Measurements from ENCODE around the gene MAP2K2. TPM values are rescaled to one million over a fixed set of nuclear protein-coding genes. Genes with fewer than 3 reads are reported as not detected.

The MAP2K2 gene
- polyA plus RNA-seq, 3 donors: 79.8 to 125 (median 104) TPM

DNA sequence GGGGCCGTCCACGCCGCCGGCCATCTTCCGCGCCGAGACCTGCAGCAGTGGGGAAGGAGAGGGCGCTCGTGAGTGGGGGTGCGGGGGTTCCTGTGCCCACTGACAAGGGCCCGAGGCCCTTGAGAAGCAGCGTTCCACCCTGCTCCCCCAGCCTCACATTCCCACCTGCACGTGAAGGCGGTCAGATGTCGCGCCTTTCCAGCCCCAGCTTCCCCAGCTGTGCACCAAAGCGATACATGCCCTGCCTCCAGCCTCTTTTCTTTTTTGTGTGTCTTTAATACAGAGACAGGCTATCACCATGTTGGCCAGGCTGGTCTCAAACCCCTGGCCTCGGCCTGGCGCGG, 68.7 kb downstream of the MAP2K2 start:
- WGBS, 3 donors: 94 to 96% (median 95%) methylated on average over 19 to 20 of the region's 20 CpGs

DNA sequence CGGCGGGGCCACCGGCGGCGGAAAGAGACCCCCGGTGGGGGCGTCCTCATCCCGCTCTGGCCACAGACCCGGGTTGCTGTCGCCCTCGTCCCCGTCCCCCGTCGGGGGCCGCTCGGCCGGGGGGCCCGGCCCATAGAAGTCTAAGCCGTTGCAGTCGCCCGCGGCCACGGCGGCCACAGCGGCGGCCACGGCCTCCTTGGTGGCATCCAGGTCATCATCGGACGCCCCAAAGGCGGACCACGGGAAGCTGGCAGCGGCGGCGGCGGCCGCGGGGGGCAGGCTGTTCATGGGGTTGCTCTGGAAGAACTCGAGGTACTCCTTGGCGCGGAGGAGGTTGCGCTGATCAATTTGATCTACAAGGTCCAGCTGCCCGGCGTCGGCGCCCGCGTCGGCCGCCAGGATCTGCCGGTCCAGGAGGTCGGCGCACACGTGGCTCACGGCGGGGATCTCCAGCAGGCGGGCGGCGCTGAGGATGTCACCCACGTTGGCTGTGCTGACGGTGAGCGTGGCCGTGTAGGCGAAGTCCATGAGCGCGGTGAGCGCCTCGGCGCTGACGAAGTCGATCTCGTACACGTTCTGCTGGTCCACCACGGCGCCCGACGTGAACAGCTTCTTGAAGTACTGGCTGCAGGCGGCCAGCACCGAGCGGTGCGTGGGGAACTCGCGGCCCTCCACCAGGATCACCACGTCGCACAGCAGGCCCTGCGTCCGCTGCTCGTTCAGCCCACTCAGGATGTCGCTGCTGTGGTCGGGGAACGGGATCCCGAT, 69.3 kb downstream of the MAP2K2 start:
- 95 to 97% (median 96%) methylated on average over 55 to 91 of the region's 91 CpGs for WGBS, 3 donors
- H3K27ac ChIP-seq (ENCODE audit: low read depth, low read length): no peak overlapping the region

More for the DNA sequence above, 68.7 kb downstream of the MAP2K2 start:
- H3K27ac ChIP-seq (ENCODE audit: low read depth, low read length): no peak overlapping the region

DNA sequence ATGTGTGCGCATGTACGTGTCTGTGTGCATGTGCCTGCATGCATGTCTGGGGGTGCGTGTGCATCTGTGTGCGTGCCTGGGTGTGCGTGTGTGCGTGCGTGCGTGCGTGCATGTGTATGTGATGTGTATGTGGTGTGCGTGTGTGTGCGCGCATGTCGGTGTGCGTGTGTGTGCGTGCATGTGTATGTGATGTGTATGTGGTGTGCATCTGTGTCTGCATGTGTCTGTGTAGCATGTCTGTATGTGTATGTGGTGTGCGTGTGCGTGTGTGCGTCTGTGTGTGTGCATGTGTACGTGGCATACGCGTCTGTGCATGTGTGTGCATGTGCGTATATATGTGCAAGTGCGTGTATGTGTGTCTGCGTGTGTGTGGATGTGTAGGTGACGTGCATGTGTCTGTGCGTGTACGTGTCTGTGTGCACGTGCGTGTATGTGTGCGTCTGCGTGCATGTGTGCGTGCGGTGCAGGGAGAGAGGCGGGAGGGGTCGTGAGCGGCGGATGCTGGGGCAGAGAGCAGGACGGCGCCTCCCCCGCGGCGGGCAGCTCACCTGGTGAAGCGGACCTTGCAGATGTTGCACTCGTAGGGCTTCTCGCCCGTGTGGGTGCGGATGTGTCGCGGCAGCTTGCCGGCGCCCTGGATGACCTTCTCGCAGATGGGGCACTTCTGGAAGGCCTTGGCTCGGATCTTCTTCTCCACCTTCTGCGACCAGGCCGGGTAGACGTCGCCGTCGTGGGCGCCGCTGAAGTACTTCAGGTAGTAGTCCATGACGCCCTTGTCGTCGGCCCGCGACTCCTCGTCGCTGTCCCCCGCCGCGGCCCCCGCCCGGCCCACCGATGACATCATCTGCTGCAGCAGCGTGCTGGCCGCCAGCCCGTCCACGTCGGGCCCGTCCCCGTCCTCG, 70.2 kb downstream of the MAP2K2 start:
- H3K27ac ChIP-seq (ENCODE audit: low read depth, low read length): no peak overlapping the region
- 87 to 91% (median 87%) methylated on average over 68 to 82 of the region's 82 CpGs for WGBS, 3 donors

DNA sequence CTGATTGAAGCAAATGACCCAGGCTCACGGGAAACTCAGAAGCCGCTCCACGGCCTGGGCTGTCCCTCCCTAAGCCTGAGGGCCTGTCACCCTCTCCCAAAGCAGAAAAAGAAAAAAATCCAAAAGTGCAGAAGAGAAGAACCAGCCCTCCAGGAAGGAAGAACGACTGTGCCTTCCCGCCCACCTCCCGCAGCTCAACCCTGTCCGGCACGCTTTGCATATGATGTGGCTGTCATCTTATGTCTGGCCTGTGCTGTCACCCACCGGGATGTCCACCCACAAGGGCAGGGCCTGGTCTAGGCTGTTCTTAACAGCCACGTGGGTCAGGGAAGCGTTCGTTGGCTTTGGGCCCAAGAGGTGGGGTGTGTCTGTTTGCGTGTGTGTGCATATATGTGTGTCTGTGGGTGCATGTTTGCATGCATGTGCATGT, 70.9 kb downstream of the MAP2K2 start:
- 28 to 53% (median 28%) methylated on average over 13 of the region's 13 CpGs for WGBS, 3 donors
- H3K27ac ChIP-seq (ENCODE audit: low read depth, low read length): no peak overlapping the region

DNA sequence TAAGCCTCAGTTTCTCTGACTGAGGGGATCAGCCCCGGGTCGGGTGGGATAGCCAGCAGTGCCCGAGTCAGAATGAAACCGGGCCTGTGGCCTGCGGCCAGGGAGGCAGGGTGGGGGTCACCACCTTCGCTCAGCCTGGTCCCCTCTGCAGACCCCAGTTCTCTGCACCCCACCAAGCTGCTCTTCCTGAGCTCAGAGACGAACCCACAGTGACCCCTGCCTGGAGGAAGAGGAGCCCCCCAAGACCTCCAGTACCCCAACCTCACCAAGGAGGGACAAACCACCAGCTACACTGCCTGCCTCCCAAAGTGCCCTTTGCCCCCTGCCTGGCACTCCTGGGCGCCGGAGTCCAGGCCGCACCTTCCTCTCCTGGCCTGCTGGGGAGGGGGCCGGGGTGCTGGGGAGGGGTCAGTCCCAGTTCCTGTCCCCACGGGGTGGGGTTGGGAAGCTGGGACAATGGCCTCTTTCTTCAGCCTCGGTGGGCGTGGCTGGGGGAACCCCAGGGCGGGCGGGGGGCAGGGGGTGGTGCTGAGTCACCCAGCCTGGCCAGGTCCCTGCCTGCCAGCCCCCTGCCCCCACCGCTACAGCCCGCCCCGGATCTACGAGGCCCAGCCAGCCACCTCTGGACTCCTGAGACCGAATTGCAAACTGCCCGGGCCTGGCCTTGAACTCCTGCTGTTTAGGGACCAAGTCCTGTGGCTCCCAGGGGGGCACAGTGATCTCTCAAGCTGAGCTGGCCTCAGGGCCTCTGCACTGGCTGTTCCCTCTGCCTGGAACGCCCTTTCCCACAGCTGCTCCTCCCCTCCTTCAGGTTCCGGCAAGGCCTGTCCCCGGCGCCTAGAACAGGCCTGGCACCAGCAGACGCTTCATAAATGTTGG, 71.6 kb downstream of the MAP2K2 start:
- H3K27ac ChIP-seq (ENCODE audit: low read depth, low read length): no peak overlapping the region
- 33 to 50% (median 49%) methylated on average over 19 to 27 of the region's 27 CpGs for WGBS, 3 donors

DNA sequence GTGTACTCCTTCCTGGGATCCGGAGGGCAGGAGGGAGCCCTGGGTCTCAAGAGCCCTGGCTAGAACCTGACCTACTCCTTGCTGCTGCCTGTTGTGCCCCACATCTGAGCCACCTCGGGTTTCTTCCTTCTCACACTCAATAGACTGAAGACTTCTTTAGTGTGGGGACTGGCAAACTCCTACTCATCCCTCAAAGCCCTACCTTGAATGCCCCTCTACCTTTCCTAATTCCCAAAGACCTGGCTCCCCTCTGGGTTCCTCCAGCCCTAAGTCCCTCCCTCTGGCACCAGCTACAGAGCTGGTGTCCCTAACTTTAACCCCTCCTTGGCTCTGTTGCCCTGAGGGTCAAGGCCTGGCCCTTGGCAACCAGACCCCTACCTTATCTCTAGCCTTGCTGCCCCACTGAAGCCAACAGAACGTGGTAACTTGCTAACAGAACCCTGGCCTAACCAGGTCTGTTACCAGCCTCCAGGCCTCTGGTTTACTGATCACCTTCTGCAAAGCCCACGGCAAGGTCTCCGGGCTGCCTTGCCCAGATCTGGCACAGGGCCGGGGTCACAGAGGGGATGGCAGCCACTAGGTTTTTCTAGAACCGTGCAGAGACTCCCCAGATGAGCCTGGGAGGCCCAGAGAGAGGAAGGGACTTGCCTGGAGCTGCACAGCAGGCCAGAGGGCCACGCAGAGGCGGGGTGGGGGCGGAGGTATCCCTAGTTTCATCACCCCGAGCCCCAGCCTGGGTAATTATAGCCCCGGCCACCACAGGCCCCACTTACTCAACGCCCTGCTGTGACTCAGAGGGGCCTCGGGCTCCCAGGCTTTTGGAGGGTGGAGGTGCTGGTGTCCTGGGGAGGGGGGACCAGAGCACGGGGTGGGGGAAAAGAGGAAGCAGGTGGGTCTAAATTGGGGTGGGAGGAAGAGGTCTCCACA, 72.5 kb downstream of the MAP2K2 start:
- no peak overlapping the region for H3K27ac ChIP-seq (ENCODE audit: low read depth, low read length)
- WGBS, 3 donors: 69 to 88% (median 70%) methylated on average over 14 to 15 of the region's 15 CpGs

DNA sequence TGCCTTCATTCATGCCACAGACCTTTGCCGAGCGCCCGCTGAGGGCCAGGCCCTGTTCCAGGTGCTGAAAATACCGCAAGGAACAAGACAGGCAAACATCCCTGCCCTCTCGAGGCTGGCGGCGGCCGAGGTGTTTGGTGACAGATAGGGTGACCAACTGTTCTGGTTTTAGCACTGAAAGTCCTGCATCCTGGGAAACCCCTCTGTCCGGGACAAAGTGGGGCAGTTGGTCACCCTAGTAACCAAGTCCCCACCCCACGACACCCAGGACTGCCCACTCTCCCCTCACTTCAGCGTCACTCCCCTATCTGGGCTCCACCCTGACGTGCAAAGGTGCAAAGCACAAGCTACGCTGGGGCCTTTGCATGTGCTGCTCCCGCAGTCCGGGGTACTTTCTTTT, 74.5 kb downstream of the MAP2K2 start:
- no peak overlapping the region for H3K27ac ChIP-seq (ENCODE audit: low read depth, low read length)
- WGBS, 3 donors: 58 to 82% (median 73%) methylated on average over 15 of the region's 15 CpGs

DNA sequence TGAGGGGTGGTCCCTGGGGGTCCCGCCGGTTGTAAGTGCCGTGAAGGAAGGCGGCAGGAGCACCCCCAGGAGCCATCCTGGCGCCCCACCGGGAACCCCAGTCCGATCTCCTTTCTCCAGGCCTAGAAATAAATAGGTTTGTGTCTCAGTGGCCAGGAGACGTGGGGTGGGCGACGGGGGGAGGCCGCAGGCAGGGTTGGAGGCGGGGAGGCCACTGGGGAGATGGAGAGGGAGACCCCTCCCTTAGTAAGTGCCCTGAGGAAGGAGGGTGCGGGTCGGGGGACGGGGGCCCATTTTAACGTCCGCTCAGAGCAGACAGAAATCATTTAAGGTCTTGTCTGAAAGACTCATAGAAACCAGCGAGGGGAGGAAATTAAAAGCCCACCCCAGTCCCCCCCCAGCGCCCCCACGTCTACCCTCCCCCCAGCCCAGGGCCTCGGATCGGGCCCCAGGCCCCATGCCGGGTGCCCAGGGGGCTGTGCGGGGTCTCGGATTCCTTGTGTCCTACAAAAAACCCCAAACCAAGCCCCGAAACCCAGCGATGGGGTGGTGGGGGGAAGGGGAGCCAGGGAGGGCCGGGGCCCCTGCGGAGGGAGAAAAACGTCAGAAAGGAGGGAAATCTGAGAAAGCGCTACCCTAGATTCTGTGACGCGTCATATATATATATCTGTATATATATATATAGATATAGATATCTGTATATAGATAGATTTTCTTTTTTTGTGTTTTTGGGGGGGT, 76.8 kb downstream of the MAP2K2 start:
- 88 to 90% (median 90%) methylated on average over 32 to 33 of the region's 33 CpGs for WGBS, 3 donors

DNA sequence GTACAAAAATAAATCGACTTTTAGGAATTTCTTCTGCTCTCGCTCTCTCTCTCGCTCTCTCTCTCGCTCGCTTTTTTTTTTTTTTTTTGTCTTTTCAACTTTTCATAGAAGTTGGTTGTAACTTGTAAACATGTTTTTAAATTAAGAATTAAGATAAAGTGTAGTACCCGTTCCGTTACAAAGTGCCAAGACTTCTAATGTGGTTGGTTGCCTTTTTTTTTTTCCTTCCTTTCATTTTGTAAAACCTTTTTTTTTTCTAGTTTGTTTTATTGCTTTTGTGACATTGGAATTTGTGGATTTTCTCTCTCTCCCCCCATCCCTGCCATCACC, 77.6 kb downstream of the MAP2K2 start:
- no peak overlapping the region for H3K27ac ChIP-seq (ENCODE audit: low read depth, low read length)
- WGBS, 3 donors: 82 to 86% (median 86%) methylated on average over 7 of the region's 7 CpGs

More for the DNA sequence above, 76.8 kb downstream of the MAP2K2 start:
- no peak overlapping the region for H3K27ac ChIP-seq (ENCODE audit: low read depth, low read length)

DNA sequence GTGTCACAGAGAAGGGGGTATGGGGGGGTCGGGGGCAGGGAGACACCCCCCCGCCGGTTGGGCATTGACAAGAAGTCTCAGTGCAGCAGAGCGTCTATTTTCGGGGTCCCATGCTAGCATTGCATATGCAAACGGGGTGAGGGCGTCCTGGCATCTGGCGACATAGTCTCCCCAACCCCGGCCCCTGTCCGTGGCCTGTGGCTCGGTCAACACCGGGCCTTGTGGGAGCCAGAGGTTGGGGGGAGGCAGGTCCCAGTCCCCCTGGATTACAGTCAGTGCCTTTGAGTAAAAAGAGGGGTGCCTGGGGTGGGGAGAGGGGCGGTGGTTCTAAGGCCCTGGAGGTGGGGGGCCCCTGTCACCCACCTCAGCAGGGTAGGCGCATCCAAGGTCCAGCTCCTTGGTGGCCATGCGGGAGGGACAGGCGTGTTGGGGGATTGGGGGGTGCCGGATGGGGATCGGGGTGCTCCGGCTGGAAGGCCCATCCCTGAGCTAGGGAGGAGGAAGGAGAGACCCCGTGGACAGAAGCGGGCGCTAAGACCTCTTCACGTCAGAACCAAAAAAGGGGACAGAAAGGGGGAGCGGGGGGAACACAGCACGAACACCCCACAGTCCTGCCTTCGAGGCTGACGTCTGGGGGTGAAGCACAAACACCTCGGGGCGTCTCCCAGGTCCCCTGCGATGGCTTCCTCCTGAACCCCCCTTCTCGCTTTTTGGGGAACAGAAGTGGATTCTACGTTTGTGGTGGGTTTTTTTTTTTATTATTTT, 78.1 kb downstream of the MAP2K2 start:
- no peak overlapping the region for H3K27ac ChIP-seq (ENCODE audit: low read depth, low read length)
- WGBS, 3 donors: 87 to 90% (median 90%) methylated on average over 30 to 32 of the region's 32 CpGs

DNA sequence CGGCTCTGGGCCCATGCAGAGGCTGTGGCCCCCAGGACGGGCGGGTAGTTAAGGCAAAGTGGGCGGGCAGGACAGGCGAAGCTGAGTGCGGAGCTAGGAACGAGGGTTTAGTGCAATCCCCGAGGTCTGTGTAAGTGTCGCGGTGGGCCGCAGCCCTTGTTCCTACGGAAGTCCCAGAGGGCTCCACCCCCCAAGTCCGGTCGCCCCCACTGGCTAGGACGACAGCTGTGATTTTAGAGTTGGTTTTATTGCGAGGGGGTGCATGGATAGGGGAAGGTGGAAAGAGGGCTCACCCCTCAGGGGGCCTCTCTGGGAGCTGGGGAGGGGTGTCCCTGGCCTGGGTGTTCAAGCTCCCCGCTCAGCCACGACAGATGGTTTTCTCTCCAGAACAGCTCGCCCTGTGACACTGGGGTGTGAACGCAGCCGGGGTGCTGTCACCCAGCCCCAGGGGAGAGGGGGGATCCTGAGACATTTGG, 78.9 kb downstream of the MAP2K2 start:
- H3K27ac ChIP-seq (ENCODE audit: low read depth, low read length): no peak overlapping the region
- WGBS, 3 donors: 77 to 79% (median 78%) methylated on average over 19 to 21 of the region's 21 CpGs

DNA sequence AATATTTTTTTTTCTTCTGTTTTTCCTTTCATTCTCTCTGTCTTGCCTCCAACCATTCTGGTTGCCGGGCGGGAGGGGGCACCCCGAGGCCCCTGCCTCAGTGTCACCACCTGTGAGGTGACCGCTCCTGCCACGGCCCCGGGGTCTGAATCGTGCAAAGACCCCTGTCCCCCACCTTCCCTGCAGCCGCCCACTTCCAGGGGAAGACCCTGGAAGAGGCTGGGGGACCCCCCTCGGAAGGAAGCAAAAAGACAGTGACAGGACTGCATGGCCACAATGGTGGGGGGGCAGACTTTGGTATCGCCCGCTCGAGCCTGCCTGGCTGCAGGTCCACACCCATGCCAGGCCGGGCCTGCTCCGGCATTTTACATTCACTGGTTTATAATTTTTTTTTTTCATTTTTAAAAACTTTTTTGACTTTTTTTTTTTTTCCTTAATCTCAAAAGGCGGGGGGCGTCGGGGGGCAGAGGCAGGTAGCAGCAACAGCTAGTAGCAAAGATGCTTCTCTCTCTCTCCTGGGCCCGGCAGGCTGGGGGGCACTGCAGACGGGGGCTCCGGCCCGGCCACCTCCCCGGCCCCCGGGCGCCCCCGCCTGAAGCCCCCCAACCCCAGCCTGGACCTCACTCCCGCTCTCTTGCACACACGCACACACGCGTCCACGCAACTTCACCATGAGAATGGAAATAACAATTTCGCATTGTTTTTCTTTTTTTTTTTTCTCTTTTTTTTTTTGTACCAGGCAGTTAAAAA, 79.8 kb downstream of the MAP2K2 start:
- no peak overlapping the region for H3K27ac ChIP-seq (ENCODE audit: low read depth, low read length)
- 84 to 91% (median 86%) methylated on average over 31 of the region's 31 CpGs for WGBS, 3 donors

DNA sequence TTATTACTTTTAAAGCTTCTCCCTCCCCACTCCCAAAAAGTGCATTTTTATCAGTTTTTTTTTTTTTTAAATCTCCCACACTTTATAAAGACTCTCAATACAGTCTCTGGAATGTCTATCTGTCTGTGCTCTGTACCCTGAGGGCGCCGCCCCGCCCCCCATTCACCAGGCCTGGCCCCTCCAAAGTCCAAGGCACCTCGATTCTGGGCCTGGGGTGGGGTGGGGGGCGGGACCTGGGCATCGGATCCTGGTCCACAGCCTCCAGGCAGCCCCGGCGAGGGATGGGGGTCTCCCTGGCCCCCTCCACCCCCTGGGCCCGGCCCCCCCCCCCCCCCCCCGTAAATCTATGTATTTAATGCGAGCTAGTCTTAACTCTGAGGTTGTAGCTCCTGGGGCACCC, 80.5 kb downstream of the MAP2K2 start:
- WGBS, 3 donors: 69 to 85% (median 71%) methylated on average over 11 of the region's 11 CpGs
- no peak overlapping the region for H3K27ac ChIP-seq (ENCODE audit: low read depth, low read length)

DNA sequence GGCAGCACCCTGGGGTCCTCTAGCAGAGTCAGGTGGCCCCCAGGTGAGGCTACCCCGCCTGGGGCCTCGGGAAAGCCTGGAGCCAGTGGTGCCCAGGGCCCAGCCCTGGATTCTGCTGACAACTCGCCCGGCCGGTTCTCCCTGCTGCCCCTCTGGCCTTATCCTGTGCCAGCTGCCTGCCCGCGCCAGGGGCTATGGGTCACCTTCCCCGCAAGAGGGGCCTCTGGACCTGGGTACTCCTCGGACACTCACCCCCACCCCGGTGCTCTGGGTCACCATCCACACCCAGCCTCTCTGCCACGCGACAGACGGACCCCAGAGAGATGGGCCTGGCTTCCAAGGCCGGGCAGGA, 81.2 kb downstream of the MAP2K2 start:
- 21 to 77% (median 71%) methylated on average over 14 of the region's 14 CpGs for WGBS, 3 donors
- no peak overlapping the region for H3K27ac ChIP-seq (ENCODE audit: low read depth, low read length)

DNA sequence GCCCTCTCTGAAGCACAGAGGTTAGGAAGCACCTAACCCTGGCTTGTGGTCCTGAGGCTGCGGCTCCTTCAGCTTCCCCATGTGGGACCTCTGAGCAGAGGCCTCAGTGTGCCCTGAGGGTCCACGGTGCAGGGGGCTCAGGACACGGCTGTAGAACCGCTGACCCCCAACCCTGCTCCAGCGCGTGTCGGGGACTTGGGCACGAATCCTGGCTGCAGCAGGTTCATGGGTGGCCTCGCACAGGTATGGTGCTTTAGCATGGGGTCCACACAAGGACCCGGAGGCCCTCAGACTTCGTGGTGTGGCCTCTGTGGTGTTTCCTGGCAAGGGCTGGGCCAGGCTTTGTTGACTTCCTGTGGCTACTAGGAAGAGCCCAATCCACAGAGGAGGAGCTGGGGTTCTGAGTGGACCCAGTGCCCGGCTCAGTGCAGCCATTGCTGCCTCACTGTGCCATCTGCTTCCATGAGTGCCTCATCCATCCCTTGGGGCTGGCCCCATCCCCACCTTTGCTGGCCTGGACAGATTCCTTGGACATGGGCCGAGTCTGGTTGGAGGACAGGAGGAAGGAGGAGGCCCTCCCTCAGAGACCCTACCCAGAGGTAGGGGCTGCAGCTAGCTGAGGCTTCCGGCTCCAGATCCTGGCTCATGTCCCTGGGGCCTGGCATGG, 81.7 kb downstream of the MAP2K2 start:
- 72 to 85% (median 79%) methylated on average over 14 of the region's 14 CpGs for WGBS, 3 donors
- no peak overlapping the region for H3K27ac ChIP-seq (ENCODE audit: low read depth, low read length)

All from adipose tissue (tissue), 3 donors.